Kidney epithelial cell (primary cell): ENCODE measurements around the gene IL1RAPL1. TPM values are rescaled to one million over a fixed set of nuclear protein-coding genes. Genes with fewer than 3 reads are reported as not detected.

ENCODE experiments used
- DNase-seq: peaks from one replicate; pipeline ENCODE4 v3.0.0-alpha.2; 2010; ENCODE audit warnings: low read depth
- H3K27me3 ChIP-seq: 2 replicates; pipeline ENCODE4 v1.6.0; 2011; ENCODE audit warnings: low read length; ENCODE audit not compliant: control insufficient read depth, insufficient read depth
- H3K36me3 ChIP-seq: 2 replicates; pipeline ENCODE4 v1.5.1; 2011; ENCODE audit warnings: low read length; ENCODE audit not compliant: control insufficient read depth, insufficient read depth
- H3K4me3 ChIP-seq: 2 replicates; pipeline ENCODE4 v1.5.1; 2011; ENCODE audit warnings: low read depth, mild to moderate bottlenecking, control low read depth, low read length
- total RNA-seq: library from RNA; depleted of rRNA; stranded (reverse); fragments of >200 nt; gene quantifications from 2 replicates; pipeline ENCODE4 v1.2.3, GENCODE V29; 2015
- TF ChIP-seq, protein P1 (sequence below): IDR thresholded peaks from 2 replicates; pipeline ENCODE4 v1.5.1; 2011; ENCODE audit warnings: mild to moderate bottlenecking, moderate library complexity, low read length, control low read depth, inconsistent platforms; ENCODE audit not compliant: insufficient read depth, poor library complexity, severe bottlenecking

Gene IL1RAPL1
- total RNA-seq, 1 donor from 2014 or later: not detected

GRCh38 chrX:29634516-29634915, 1047.3 kb downstream of the IL1RAPL1 start:
- Histone ChIP-seq H3K4me3 (no peak overlapping the region), H3K36me3 (no peaks in the 10 kb centered on the region), H3K27me3 (no peaks in the 10 kb centered on the region)
- TF ChIP-seq, protein P1, sequence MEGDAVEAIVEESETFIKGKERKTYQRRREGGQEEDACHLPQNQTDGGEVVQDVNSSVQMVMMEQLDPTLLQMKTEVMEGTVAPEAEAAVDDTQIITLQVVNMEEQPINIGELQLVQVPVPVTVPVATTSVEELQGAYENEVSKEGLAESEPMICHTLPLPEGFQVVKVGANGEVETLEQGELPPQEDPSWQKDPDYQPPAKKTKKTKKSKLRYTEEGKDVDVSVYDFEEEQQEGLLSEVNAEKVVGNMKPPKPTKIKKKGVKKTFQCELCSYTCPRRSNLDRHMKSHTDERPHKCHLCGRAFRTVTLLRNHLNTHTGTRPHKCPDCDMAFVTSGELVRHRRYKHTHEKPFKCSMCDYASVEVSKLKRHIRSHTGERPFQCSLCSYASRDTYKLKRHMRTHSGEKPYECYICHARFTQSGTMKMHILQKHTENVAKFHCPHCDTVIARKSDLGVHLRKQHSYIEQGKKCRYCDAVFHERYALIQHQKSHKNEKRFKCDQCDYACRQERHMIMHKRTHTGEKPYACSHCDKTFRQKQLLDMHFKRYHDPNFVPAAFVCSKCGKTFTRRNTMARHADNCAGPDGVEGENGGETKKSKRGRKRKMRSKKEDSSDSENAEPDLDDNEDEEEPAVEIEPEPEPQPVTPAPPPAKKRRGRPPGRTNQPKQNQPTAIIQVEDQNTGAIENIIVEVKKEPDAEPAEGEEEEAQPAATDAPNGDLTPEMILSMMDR: no peak
- no peak for DNase-seq

- TF ChIP-seq, protein P1: no peak
- H3K4me3 ChIP-seq: no peak overlapping the region
- DNase-seq: no peak
- H3K27me3 ChIP-seq: no peaks in the 10 kb centered on the region
- no peaks in the 10 kb centered on the region for H3K36me3 ChIP-seq
Measured at GRCh38 chrX:29636331-29636730, 1049.1 kb downstream of the IL1RAPL1 start.

- TF ChIP-seq, protein P1: no peak
- no peaks in the 10 kb centered on the region for H3K36me3 ChIP-seq
- H3K4me3 ChIP-seq: no peak overlapping the region
- DNase-seq: no peak
- H3K27me3 ChIP-seq: no peaks in the 10 kb centered on the region
Measured at GRCh38 chrX:29640106-29640505, 1052.9 kb downstream of the IL1RAPL1 start.

- no peaks in the 10 kb centered on the region for H3K27me3 ChIP-seq
- TF ChIP-seq, protein P1: no peak
- no peaks in the 10 kb centered on the region for H3K36me3 ChIP-seq
- no peak overlapping the region for H3K4me3 ChIP-seq
- no peak for DNase-seq
Measured at GRCh38 chrX:29641461-29641860, 1054.2 kb downstream of the IL1RAPL1 start.

GRCh38 chrX:29643181-29643580, 1055.9 kb downstream of the IL1RAPL1 start:
- Histone ChIP-seq H3K4me3 (no peak overlapping the region), H3K27me3 (no peaks in the 10 kb centered on the region), H3K36me3 (no peaks in the 10 kb centered on the region)
- TF ChIP-seq, protein P1: no peak
- DNase-seq: no peak

- Histone ChIP-seq H3K36me3 (no peaks in the 10 kb centered on the region), H3K27me3 (no peaks in the 10 kb centered on the region), H3K4me3 (no peak overlapping the region)
- no peak for DNase-seq
- TF ChIP-seq, protein P1: no peak
Measured at GRCh38 chrX:29648161-29648560, 1060.9 kb downstream of the IL1RAPL1 start.
